ENCODE data around the gene CNOT6L. TPM values are rescaled to one million over a fixed set of nuclear protein-coding genes. Genes with fewer than 3 reads are reported as not detected.

The CNOT6L gene
- polyA plus RNA-seq, 1 donor (not counting 4 experiments of a cell fraction or from before 2014, with no cell fraction given): 12.0 TPM

GRCh38 chr4:77715414-77716290, 103.5 kb downstream of the CNOT6L start:
- no peak overlapping the region for H3K9ac ChIP-seq (ENCODE audit: control insufficient read depth, extremely low read depth, insufficient read depth, low read length)
- no peak overlapping the region for H3K4me3 ChIP-seq (ENCODE audit: control insufficient read depth in 2 of 3, extremely low read depth in 1 of 3, insufficient read depth in 2 of 3, low read depth in 1 of 3, low read length in 3 of 3)
- no peaks in the 10 kb centered on the region for H4K20me1 ChIP-seq (ENCODE audit: control insufficient read depth, extremely low read depth, insufficient read depth, low read length)
- dilution Hi-C loops (cut with MboI; ENCODE audit: extremely low pct_ligation_motif_present, low sequenced_read_pairs): no loop called here
- TF ChIP-seq EZH2 (IDR thresholded peaks at IDR 0.05; ENCODE audit: low read length): no peak
- H3K4me1 ChIP-seq (ENCODE audit: control insufficient read depth, extremely low read depth, insufficient read depth, low read length): no peaks in the 10 kb centered on the region
- DNase-seq (ENCODE audit: low read depth, low spot score) (no peak), FAIRE-seq (no peak)
- H3K9me3 ChIP-seq (ENCODE audit: control insufficient read depth, low read depth, low read length): no peaks in the 10 kb centered on the region
- H3K9me1 ChIP-seq (ENCODE audit: control insufficient read depth, extremely low read depth, insufficient read depth, low read length): no peaks in the 10 kb centered on the region
- no peaks in the 10 kb centered on the region for H3K79me2 ChIP-seq (ENCODE audit: control insufficient read depth, insufficient read depth, low read length)
- no peak overlapping the region for H3K27ac ChIP-seq (ENCODE audit: control insufficient read depth, insufficient read depth, low read length)
- H3K27me3 ChIP-seq (ENCODE audit: control insufficient read depth, extremely low read depth, insufficient read depth, low read length): no peaks in the 10 kb centered on the region
- H2AFZ ChIP-seq (ENCODE audit: control insufficient read depth, low read length): no peak overlapping the region
- no peak overlapping the region for H3K4me2 ChIP-seq (ENCODE audit: control insufficient read depth, extremely low read depth, insufficient read depth, low read depth, low read length)
- H3K36me3 ChIP-seq (ENCODE audit: control insufficient read depth in 2 of 2, extremely low read depth in 1 of 2, insufficient read depth in 2 of 2, low read length in 2 of 2): peaks cover 3 to 4% of the 10 kb centered on the region in 2 experiments

GRCh38 chr4:77714514-77714913, 104.7 kb downstream of the CNOT6L start:
- Histone ChIP-seq H3K36me3 (ENCODE audit: control insufficient read depth in 2 of 2, extremely low read depth in 1 of 2, insufficient read depth in 2 of 2, low read length in 2 of 2) (peaks cover 3 to 4% of the 10 kb centered on the region in 2 experiments), H3K27me3 (ENCODE audit: control insufficient read depth, extremely low read depth, insufficient read depth, low read length) (no peaks in the 10 kb centered on the region), H3K9me1 (ENCODE audit: control insufficient read depth, extremely low read depth, insufficient read depth, low read length) (no peaks in the 10 kb centered on the region), H3K4me2 (ENCODE audit: control insufficient read depth, extremely low read depth, insufficient read depth, low read depth, low read length) (no peak overlapping the region), H4K20me1 (ENCODE audit: control insufficient read depth, extremely low read depth, insufficient read depth, low read length) (no peaks in the 10 kb centered on the region), H3K9ac (ENCODE audit: control insufficient read depth, extremely low read depth, insufficient read depth, low read length) (no peak overlapping the region), H3K9me3 (ENCODE audit: control insufficient read depth, low read depth, low read length) (no peaks in the 10 kb centered on the region), H3K4me3 (ENCODE audit: control insufficient read depth in 2 of 3, extremely low read depth in 1 of 3, insufficient read depth in 2 of 3, low read depth in 1 of 3, low read length in 3 of 3) (no peak overlapping the region), H3K79me2 (ENCODE audit: control insufficient read depth, insufficient read depth, low read length) (no peaks in the 10 kb centered on the region), H3K4me1 (ENCODE audit: control insufficient read depth, extremely low read depth, insufficient read depth, low read length) (no peaks in the 10 kb centered on the region), H2AFZ (ENCODE audit: control insufficient read depth, low read length) (no peak overlapping the region), H3K27ac (ENCODE audit: control insufficient read depth, insufficient read depth, low read length) (no peak overlapping the region)
- FAIRE-seq (no peak), DNase-seq (ENCODE audit: low read depth, low spot score) (no peak)
- TF ChIP-seq EZH2 (IDR thresholded peaks at IDR 0.05; ENCODE audit: low read length) (no peak), CTCF (optimal IDR thresholded peaks at IDR 0.05 in 1 of 3, IDR thresholded peaks at IDR 0.05 in 1 of 3, conservative IDR thresholded peaks at IDR 0.05 in 1 of 3; ENCODE audit: extremely low read depth in 1 of 3, insufficient read depth in 2 of 3, low read length in 3 of 3) (no peak)
- dilution Hi-C loops (cut with MboI; ENCODE audit: extremely low pct_ligation_motif_present, low sequenced_read_pairs): no loop called here

Measured in keratinocyte (primary cell).